Mesenchymal stem cell (in vitro differentiated cells and primary cell): ENCODE results near the gene RALGPS2.

Source experiments
- DNase-seq: peaks from one replicate; pipeline ENCODE4 v3.0.0-alpha.2; 2013
- H2AFZ ChIP-seq: one replicate; pipeline ENCODE4 v1.6.1; 2013; ENCODE audit warnings: low read depth, mild to moderate bottlenecking, control low read depth, inconsistent platforms, low read length, moderate library complexity
- H2AK5ac ChIP-seq: 2 replicates; pipeline ENCODE4 v1.6.1; 2013; ENCODE audit warnings: low read length, moderate library complexity, mild to moderate bottlenecking, inconsistent platforms; ENCODE audit not compliant: severe bottlenecking
- H2BK120ac ChIP-seq: one replicate; pipeline ENCODE4 v1.6.1; 2013; ENCODE audit warnings: low read depth, mild to moderate bottlenecking, inconsistent platforms, low read length, moderate library complexity
- H2BK12ac ChIP-seq, 2 experiments: one replicate each; pipeline ENCODE4 v1.6.1; 2013; ENCODE audit warnings: inconsistent platforms in 2 of 2, low read length in 2 of 2, mild to moderate bottlenecking in 2 of 2, moderate library complexity in 2 of 2, control low read depth in 1 of 2
- H2BK15ac ChIP-seq: one replicate; pipeline ENCODE4 v1.6.1; 2013; ENCODE audit warnings: mild to moderate bottlenecking, low read depth, inconsistent platforms; ENCODE audit not compliant: poor library complexity, severe bottlenecking
- H2BK5ac ChIP-seq: 2 replicates; pipeline ENCODE4 v1.6.1; 2013; ENCODE audit warnings: low read depth, mild to moderate bottlenecking, low read length, control low read depth, inconsistent platforms; ENCODE audit not compliant: poor library complexity, severe bottlenecking
- H3K14ac ChIP-seq, 2 experiments: one replicate each; pipeline ENCODE4 v1.6.1; 2013; ENCODE audit warnings: inconsistent platforms in 2 of 2, low read length in 2 of 2, control low read depth in 1 of 2, mild to moderate bottlenecking in 1 of 2, moderate library complexity in 1 of 2
- H3K18ac ChIP-seq, 2 experiments: one replicate each; pipeline ENCODE4 v1.6.1; 2013; ENCODE audit warnings: inconsistent platforms in 2 of 2, low read length in 2 of 2, control low read depth in 1 of 2, low read depth in 1 of 2, mild to moderate bottlenecking in 1 of 2
- H3K23ac ChIP-seq, 2 experiments: one replicate each; pipeline ENCODE4 v1.6.1; 2013; ENCODE audit warnings: inconsistent platforms in 2 of 2, low read length in 2 of 2, mild to moderate bottlenecking in 2 of 2, moderate library complexity in 2 of 2, control low read depth in 1 of 2
- H3K27ac ChIP-seq: 2 replicates; pipeline ENCODE4 v1.5.1; 2013; ENCODE audit warnings: mild to moderate bottlenecking, moderate library complexity, low read length, control low read depth, inconsistent platforms; ENCODE audit not compliant: poor library complexity, severe bottlenecking
- H3K27me3 ChIP-seq, 2 experiments: 2 replicates each; pipeline versions ENCODE4 v1.6.1 to v1.7.0; 2013; ENCODE audit warnings: low read length in 2 of 2, mild to moderate bottlenecking in 2 of 2, moderate library complexity in 2 of 2, control low read depth in 1 of 2, inconsistent platforms in 1 of 2; ENCODE audit not compliant: control insufficient read depth in 1 of 2, insufficient read depth in 1 of 2
- H3K36me3 ChIP-seq, 2 experiments: 2 replicates each; pipeline versions ENCODE4 v1.6.1 to v1.7.0; 2013; ENCODE audit warnings: low read length in 2 of 2, control low read depth in 1 of 2, inconsistent platforms in 1 of 2, low read depth in 1 of 2, mild to moderate bottlenecking in 1 of 2; ENCODE audit not compliant: insufficient read depth in 2 of 2, control insufficient read depth in 1 of 2
- H3K4ac ChIP-seq, 2 experiments: one replicate each; pipeline ENCODE4 v1.6.1; 2013; ENCODE audit warnings: inconsistent platforms in 2 of 2, low read length in 2 of 2, mild to moderate bottlenecking in 2 of 2, moderate library complexity in 2 of 2, control low read depth in 1 of 2, low read depth in 1 of 2
- H3K4me1 ChIP-seq: 2 replicates; pipeline ENCODE4 v1.6.1; 2013; ENCODE audit warnings: low read depth, low read length, control low read depth; ENCODE audit not compliant: control insufficient read depth, insufficient read depth
- H3K4me2 ChIP-seq: 2 replicates; pipeline ENCODE4 v1.6.1; 2013; ENCODE audit warnings: low read length, mild to moderate bottlenecking, inconsistent platforms; ENCODE audit not compliant: poor library complexity, severe bottlenecking
- H3K4me3 ChIP-seq, 2 experiments: 2 replicates each; pipeline versions ENCODE4 v1.5.1 to v1.7.0; 2013; ENCODE audit warnings: low read length in 2 of 2, mild to moderate bottlenecking in 2 of 2, control low read depth in 1 of 2, low read depth in 1 of 2; ENCODE audit not compliant: insufficient read depth in 1 of 2
- H3K79me1 ChIP-seq: replicated peaks from 2 replicates; pipeline ENCODE4 v1.6.1; 2013; ENCODE audit warnings: mild to moderate bottlenecking, control low read depth, low read length, inconsistent platforms; ENCODE audit not compliant: poor library complexity, severe bottlenecking
- H3K9ac ChIP-seq: 2 replicates; pipeline ENCODE4 v1.7.0; 2013; ENCODE audit warnings: mild to moderate bottlenecking, low read length, moderate library complexity
- H3K9me3 ChIP-seq: 2 replicates; pipeline ENCODE4 v1.7.0; 2013; ENCODE audit warnings: mild to moderate bottlenecking, low read length; ENCODE audit not compliant: control insufficient read depth
- H4K8ac ChIP-seq: one replicate; pipeline ENCODE4 v1.6.1; 2013; ENCODE audit warnings: inconsistent platforms, mild to moderate bottlenecking, low read length, moderate library complexity
- H4K91ac ChIP-seq: one replicate; pipeline ENCODE4 v1.6.1; 2013; ENCODE audit warnings: mild to moderate bottlenecking, low read length, inconsistent platforms
- WGBS: methylation state at CpG from one replicate; pipeline ENCODE4 v1.1.7; 2013; ENCODE audit warnings: mixed read lengths; 5-methylcytosine and 5-hydroxymethylcytosine counted together

RALGPS2 gene

GRCh38 chr1:178683291-178683690 lies 41.8 kb upstream of the RALGPS2 start:
- Histone ChIP-seq H2AK5ac (peak overlapping the region; percentile 99), H3K27ac (peak overlapping the region; percentile 99), H2BK5ac (no peak overlapping the region), H3K36me3 (no peaks in the 10 kb centered on the region), H2BK15ac (no peak overlapping the region), H2BK12ac (peak overlapping the region in 1 of 2 experiments; percentile 52), H3K14ac (no peak overlapping the region), H3K79me1 (no peaks in the 10 kb centered on the region), H3K4me2 (no peak overlapping the region), H3K18ac (no peak overlapping the region), H3K4ac (no peak overlapping the region), H3K9ac (peak overlapping the region; percentile 79), H3K9me3 (peaks cover 2% of the 10 kb centered on the region), H3K23ac (no peak overlapping the region), H2BK120ac (no peak overlapping the region), H4K8ac (no peak overlapping the region), H3K27me3 (no peaks in the 10 kb centered on the region), H3K4me1 (peaks cover 10% of the 10 kb centered on the region), H3K4me3 (no peak overlapping the region), H2AFZ (no peak overlapping the region), H4K91ac (no peak overlapping the region)
- no peak for DNase-seq
- 100% methylated on average over 2 of the region's 2 CpGs for WGBS

GRCh38 chr1:178684111-178684510 lies 40.9 kb upstream of the RALGPS2 start:
- Histone ChIP-seq H3K4me3 (no peak overlapping the region), H2BK120ac (no peak overlapping the region), H3K4ac (no peak overlapping the region), H3K36me3 (no peaks in the 10 kb centered on the region), H3K9me3 (no peaks in the 10 kb centered on the region), H3K4me2 (no peak overlapping the region), H2AFZ (peak overlapping the region; percentile 11), H2BK15ac (no peak overlapping the region), H3K23ac (no peak overlapping the region), H3K9ac (peak overlapping the region; percentile 79), H3K18ac (peak overlapping the region; percentile 70 to 81), H2BK5ac (peak overlapping the region; percentile 98), H3K14ac (no peak overlapping the region), H3K4me1 (peaks cover 10% of the 10 kb centered on the region), H4K91ac (peak overlapping the region; percentile 65), H3K27ac (peak overlapping the region; percentile 99), H4K8ac (no peak overlapping the region), H3K27me3 (no peaks in the 10 kb centered on the region), H2AK5ac (peak overlapping the region; percentile 99), H3K79me1 (no peaks in the 10 kb centered on the region), H2BK12ac (peak overlapping the region in 1 of 2 experiments; percentile 72)
- no peak for DNase-seq
- 67% methylated on average over 3 of the region's 5 CpGs for WGBS

DNA sequence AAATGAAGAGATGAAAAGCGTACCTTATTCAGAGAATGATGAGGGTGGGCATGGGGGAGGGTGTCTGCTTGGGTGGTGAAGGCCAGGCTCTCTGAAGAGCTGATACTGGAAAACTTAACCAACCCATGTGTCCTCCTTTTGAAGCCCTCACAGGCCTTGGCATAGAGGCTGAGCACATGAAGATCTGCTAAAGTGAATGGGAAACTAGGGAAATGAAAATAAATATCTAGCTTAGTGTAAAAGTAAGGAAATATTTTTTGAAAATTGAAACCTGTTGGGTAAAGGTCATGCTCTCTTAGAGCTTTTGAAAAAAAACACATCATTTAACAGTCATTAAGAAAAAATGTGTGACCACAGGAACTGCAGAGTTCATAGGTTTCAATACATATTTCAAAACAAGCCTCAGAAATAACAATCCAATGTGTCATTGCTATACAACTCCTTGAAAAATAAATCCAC lies 40.5 kb upstream of the RALGPS2 start:
- H2BK12ac ChIP-seq = no peak overlapping the region
- no peak overlapping the region for H4K91ac ChIP-seq
- H3K79me1 ChIP-seq = no peaks in the 10 kb centered on the region
- peaks cover 10% of the 10 kb centered on the region for H3K4me1 ChIP-seq
- no peak overlapping the region for H3K4me2 ChIP-seq
- peak overlapping the region; percentile 99 for H3K27ac ChIP-seq
- H4K8ac ChIP-seq = no peak overlapping the region
- no peak overlapping the region for H3K23ac ChIP-seq
- peak overlapping the region; percentile 79 for H3K9ac ChIP-seq
- H3K14ac ChIP-seq = no peak overlapping the region
- no peak overlapping the region for H3K4me3 ChIP-seq
- H3K4ac ChIP-seq = no peak overlapping the region
- DNase-seq = peak; percentile 82
- no peaks in the 10 kb centered on the region for H3K9me3 ChIP-seq
- H2BK15ac ChIP-seq = no peak overlapping the region
- H2BK120ac ChIP-seq = no peak overlapping the region
- H3K18ac ChIP-seq = no peak overlapping the region
- peak overlapping the region; percentile 96 for H2AK5ac ChIP-seq
- H2AFZ ChIP-seq = no peak overlapping the region
- WGBS = 68% methylated on average over 1 of the region's 1 CpG
- H2BK5ac ChIP-seq = peak overlapping the region; percentile 98
- H3K27me3 ChIP-seq = no peaks in the 10 kb centered on the region
- H3K36me3 ChIP-seq = no peaks in the 10 kb centered on the region

GRCh38 chr1:178686407-178686806 lies 38.6 kb upstream of the RALGPS2 start:
- Histone ChIP-seq H2BK5ac (no peak overlapping the region), H4K8ac (no peak overlapping the region), H3K27me3 (no peaks in the 10 kb centered on the region), H2AFZ (no peak overlapping the region), H3K4me2 (no peak overlapping the region), H3K18ac (no peak overlapping the region), H3K4me1 (peaks cover 10% of the 10 kb centered on the region), H4K91ac (no peak overlapping the region), H3K4me3 (no peak overlapping the region), H3K27ac (no peak overlapping the region), H2BK12ac (no peak overlapping the region), H2BK15ac (no peak overlapping the region), H2AK5ac (no peak overlapping the region), H3K36me3 (no peaks in the 10 kb centered on the region), H3K14ac (no peak overlapping the region), H3K9ac (no peak overlapping the region), H3K23ac (no peak overlapping the region), H3K79me1 (no peaks in the 10 kb centered on the region), H3K4ac (no peak overlapping the region), H3K9me3 (no peaks in the 10 kb centered on the region), H2BK120ac (no peak overlapping the region)
- no CpG with 5 or more reads among the region's 1 CpG for WGBS
- DNase-seq = no peak
